Measurements from ENCODE around the gene ITGB5. TPM values are rescaled to one million over a fixed set of nuclear protein-coding genes. Genes with fewer than 3 reads are reported as not detected.

Gene ITGB5
- total and polyA plus RNA-seq, 2 donors (not counting 3 experiments of a cell fraction or from before 2014, with no cell fraction given), result 144 to 170 TPM

DNA sequence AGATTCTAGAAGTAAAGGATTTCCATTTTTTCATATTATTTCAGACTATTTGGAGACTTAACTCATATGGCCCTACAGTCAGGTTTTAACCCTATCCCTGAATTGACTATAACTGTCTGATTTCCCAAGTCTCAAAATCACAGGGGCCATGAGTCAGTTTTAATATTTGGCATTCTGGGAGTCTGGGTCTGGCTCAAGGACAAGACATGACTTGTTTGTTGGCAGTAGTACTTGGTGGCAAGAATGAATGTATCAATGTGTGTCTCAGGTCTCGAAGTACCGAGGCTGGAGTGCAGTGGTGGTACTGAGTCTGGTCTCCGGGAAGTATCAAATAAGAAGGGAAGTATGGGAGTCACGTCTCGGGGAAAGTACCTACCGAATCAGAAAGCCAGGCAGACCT lies 146.1 kb downstream of the ITGB5 start:
- CTCF ChIA-PET, result no interaction called here
- POLR2A ChIA-PET, result no interaction called here
- no peak overlapping the region for H3K27ac ChIP-seq (ENCODE audit: insufficient read depth, low read depth, low read length)

More for the DNA sequence above, 146.1 kb downstream of the ITGB5 start:
- no peak overlapping the region for H3K4me2 ChIP-seq (ENCODE audit: insufficient read depth, low read length)
- no peaks in the 10 kb centered on the region for H3K9me1 ChIP-seq (replicated peaks; ENCODE audit: control insufficient read depth, extremely low read depth, insufficient read depth, low read length)
- H3K9ac ChIP-seq (replicated peaks; ENCODE audit: extremely low read depth, insufficient read depth, low read length), result no peak overlapping the region
- dilution Hi-C loops (cut with MboI; ENCODE audit: extremely low pct_ligation_motif_present, low sequenced_read_pairs) (no loop called here), intact Hi-C loops (cut with micrococcal nuclease) (no loop called here)
- no peak overlapping the region for H3K4me3 ChIP-seq (replicated peaks in 1 of 3; ENCODE audit: insufficient read depth in 1 of 3, low read depth in 1 of 3, low read length in 3 of 3)
- DNase-seq (ENCODE audit: low read depth, low spot score) (no peak), FAIRE-seq (no peak)
- no peaks in the 10 kb centered on the region for H3K27me3 ChIP-seq (ENCODE audit: control insufficient read depth in 2 of 2, insufficient read depth in 2 of 2, low read length in 2 of 2)
- BruUV-seq (replicated peaks), result no TSS peak
- no peak overlapping the region for H2AFZ ChIP-seq (ENCODE audit: low read depth, low read length)
- no peaks in the 10 kb centered on the region for H3K4me1 ChIP-seq (ENCODE audit: control insufficient read depth, extremely low read depth, insufficient read depth, low read length)
- peaks cover 5% of the 10 kb centered on the region for H3K79me2 ChIP-seq (ENCODE audit: control insufficient read depth, insufficient read depth, low read length)
- TF ChIP-seq, protein P1, sequence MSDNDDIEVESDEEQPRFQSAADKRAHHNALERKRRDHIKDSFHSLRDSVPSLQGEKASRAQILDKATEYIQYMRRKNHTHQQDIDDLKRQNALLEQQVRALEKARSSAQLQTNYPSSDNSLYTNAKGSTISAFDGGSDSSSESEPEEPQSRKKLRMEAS (IDR thresholded peaks at IDR 0.05; ENCODE audit: insufficient read depth, insufficient read length), result no peak
- no peak for TF ChIP-seq JUN (IDR thresholded peaks at IDR 0.05; ENCODE audit: borderline replicate concordance, insufficient read depth, insufficient read length, low read depth)
- no peak for TF ChIP-seq MYC (IDR thresholded peaks at IDR 0.05; ENCODE audit: low read depth, low read length)
- TF ChIP-seq POLR2A (IDR thresholded peaks at IDR 0.05; ENCODE audit: low read depth, low read length), result no peak
- no peak for TF ChIP-seq GATA2 (IDR thresholded peaks at IDR 0.05; ENCODE audit: insufficient read depth, insufficient read length, low read depth, low read length)
- TF ChIP-seq EZH2 (IDR thresholded peaks at IDR 0.05; ENCODE audit: borderline replicate concordance, low read depth, low read length, severe bottlenecking), result no peak
- TF ChIP-seq CTCF (IDR thresholded peaks at IDR 0.05; ENCODE audit: extremely low read depth in 1 of 2, insufficient read depth in 1 of 2, low read depth in 1 of 2, low read length in 2 of 2), result no peak
- TF ChIP-seq FOS (IDR thresholded peaks at IDR 0.05; ENCODE audit: borderline replicate concordance, insufficient read depth, low read length), result no peak
- peaks cover 13 to 14% of the 10 kb centered on the region in 2 experiments for H3K36me3 ChIP-seq (ENCODE audit: control insufficient read depth in 2 of 2, extremely low read depth in 1 of 2, insufficient read depth in 2 of 2, low read length in 2 of 2)
- no peaks in the 10 kb centered on the region for H4K20me1 ChIP-seq (replicated peaks; ENCODE audit: control insufficient read depth, extremely low read depth, insufficient read depth, low read length)
- no peaks in the 10 kb centered on the region for H3K9me3 ChIP-seq (replicated peaks; ENCODE audit: control insufficient read depth, insufficient read depth, low read length)

Measured in endothelial cell of umbilical vein (primary cell).